ENCODE results near the gene GTSE1. TPM values are rescaled to one million over a fixed set of nuclear protein-coding genes. Genes with fewer than 3 reads are reported as not detected.

Gene GTSE1
- total and polyA plus RNA-seq, 2 donors (not counting 1 experiment from before 2014, with no cell fraction given), result 0.17 to 0.39 TPM

- POLR2A ChIA-PET, result no interaction called here
- CTCF ChIA-PET, result no interaction called here
- Histone ChIP-seq H3K36me3 (replicated peaks in 1 of 2; ENCODE audit: control extremely low read depth in 1 of 2, control insufficient read depth in 1 of 2, extremely low read depth in 1 of 2, insufficient read depth in 2 of 2, low read length in 1 of 2) (peaks cover 0 to 2% of the 10 kb centered on the region in 2 experiments), H3K4me3 (ENCODE audit: control extremely low read depth in 1 of 5, extremely low read depth in 1 of 5, insufficient read depth in 1 of 5, low read depth in 2 of 5, low read length in 4 of 5) (no peak overlapping the region), H3K27me3 (replicated peaks in 1 of 4; ENCODE audit: control extremely low read depth in 1 of 4, control insufficient read depth in 3 of 4, insufficient read depth in 4 of 4, low read length in 3 of 4) (peaks cover 0 to 5% (median 2%) of the 10 kb centered on the region in 4 experiments), H3K79me2 (ENCODE audit: control insufficient read depth, insufficient read depth, low read length) (peaks cover 5% of the 10 kb centered on the region), H4K20me1 (ENCODE audit: control insufficient read depth, insufficient read depth, low read length, poor library complexity, severe bottlenecking) (no peaks in the 10 kb centered on the region), H3K4me1 (ENCODE audit: control insufficient read depth in 2 of 2, insufficient read depth in 2 of 2, low read length in 2 of 2) (peaks cover 42 to 61% of the 10 kb centered on the region in 2 donors), H3K4me2 (replicated peaks; ENCODE audit: low read depth, low read length, poor library complexity, severe bottlenecking) (peak overlapping the region; percentile 38), H3K9me3 (ENCODE audit: control extremely low read depth in 1 of 3, control insufficient read depth in 2 of 3, insufficient read depth in 1 of 3, low read length in 2 of 3) (peaks cover 0 to 19% (median 0%) of the 10 kb centered on the region in 3 donors), H3K27ac (ENCODE audit: low read length in 2 of 2) (peak overlapping the region in 1 of 2 donors; percentile 12), H2AFZ (ENCODE audit: insufficient read depth, low read depth, low read length, poor library complexity, severe bottlenecking) (peak overlapping the region; percentile 46), H3K9ac (ENCODE audit: low read length) (no peak overlapping the region)
- H3K4me3 Mint-ChIP-seq, result no peak overlapping the region
- WGBS (ENCODE audit: insufficient coverage), result 85% methylated on average over 14 of the region's 14 CpGs
- DNase-seq (no peak), ATAC-seq (ENCODE audit: low read depth) (no peak)
- no peaks in the 10 kb centered on the region for H3K27me3 Mint-ChIP-seq
- no peaks in the 10 kb centered on the region for H3K9me3 Mint-ChIP-seq (ENCODE audit: insufficient read depth)
- peaks cover 63% of the 10 kb centered on the region for H3K4me1 Mint-ChIP-seq
- TF ChIP-seq EZH2 (IDR thresholded peaks at IDR 0.05; ENCODE audit: borderline replicate concordance, insufficient read depth, low read depth, low read length, poor library complexity, severe bottlenecking), result no peak
- TF ChIP-seq, protein P1, sequence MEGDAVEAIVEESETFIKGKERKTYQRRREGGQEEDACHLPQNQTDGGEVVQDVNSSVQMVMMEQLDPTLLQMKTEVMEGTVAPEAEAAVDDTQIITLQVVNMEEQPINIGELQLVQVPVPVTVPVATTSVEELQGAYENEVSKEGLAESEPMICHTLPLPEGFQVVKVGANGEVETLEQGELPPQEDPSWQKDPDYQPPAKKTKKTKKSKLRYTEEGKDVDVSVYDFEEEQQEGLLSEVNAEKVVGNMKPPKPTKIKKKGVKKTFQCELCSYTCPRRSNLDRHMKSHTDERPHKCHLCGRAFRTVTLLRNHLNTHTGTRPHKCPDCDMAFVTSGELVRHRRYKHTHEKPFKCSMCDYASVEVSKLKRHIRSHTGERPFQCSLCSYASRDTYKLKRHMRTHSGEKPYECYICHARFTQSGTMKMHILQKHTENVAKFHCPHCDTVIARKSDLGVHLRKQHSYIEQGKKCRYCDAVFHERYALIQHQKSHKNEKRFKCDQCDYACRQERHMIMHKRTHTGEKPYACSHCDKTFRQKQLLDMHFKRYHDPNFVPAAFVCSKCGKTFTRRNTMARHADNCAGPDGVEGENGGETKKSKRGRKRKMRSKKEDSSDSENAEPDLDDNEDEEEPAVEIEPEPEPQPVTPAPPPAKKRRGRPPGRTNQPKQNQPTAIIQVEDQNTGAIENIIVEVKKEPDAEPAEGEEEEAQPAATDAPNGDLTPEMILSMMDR (IDR thresholded peaks at IDR 0.05), result no peak
- H3K27ac Mint-ChIP-seq, result peak overlapping the region; percentile 67
- intact Hi-C loops (cut with micrococcal nuclease), result no loop called here
Measured at GRCh38 chr22:46292732-46293131, 3.9 kb upstream of the GTSE1 start.

- Histone ChIP-seq H3K4me1 (ENCODE audit: control insufficient read depth in 2 of 2, insufficient read depth in 2 of 2, low read length in 2 of 2) (peaks cover 32 to 51% of the 10 kb centered on the region in 2 donors), H3K79me2 (ENCODE audit: control insufficient read depth, insufficient read depth, low read length) (peaks cover 5% of the 10 kb centered on the region), H3K4me3 (ENCODE audit: control extremely low read depth in 1 of 5, extremely low read depth in 1 of 5, insufficient read depth in 1 of 5, low read depth in 2 of 5, low read length in 4 of 5) (no peak overlapping the region), H3K9ac (ENCODE audit: low read length) (no peak overlapping the region), H3K27ac (ENCODE audit: low read length in 2 of 2) (peak overlapping the region in 1 of 2 donors; percentile 33), H3K27me3 (replicated peaks in 1 of 4; ENCODE audit: control extremely low read depth in 1 of 4, control insufficient read depth in 3 of 4, insufficient read depth in 4 of 4, low read length in 3 of 4) (peaks cover 0 to 5% (median 2%) of the 10 kb centered on the region in 4 experiments), H4K20me1 (ENCODE audit: control insufficient read depth, insufficient read depth, low read length, poor library complexity, severe bottlenecking) (no peaks in the 10 kb centered on the region), H3K4me2 (replicated peaks; ENCODE audit: low read depth, low read length, poor library complexity, severe bottlenecking) (peak overlapping the region; percentile 38), H2AFZ (ENCODE audit: insufficient read depth, low read depth, low read length, poor library complexity, severe bottlenecking) (peak overlapping the region; percentile 46), H3K9me3 (ENCODE audit: control extremely low read depth in 1 of 3, control insufficient read depth in 2 of 3, insufficient read depth in 1 of 3, low read length in 2 of 3) (peaks cover 0 to 19% (median 0%) of the 10 kb centered on the region in 3 donors), H3K36me3 (replicated peaks in 1 of 2; ENCODE audit: control extremely low read depth in 1 of 2, control insufficient read depth in 1 of 2, extremely low read depth in 1 of 2, insufficient read depth in 2 of 2, low read length in 1 of 2) (peaks cover 0 to 2% of the 10 kb centered on the region in 2 experiments)
- intact Hi-C loops (cut with micrococcal nuclease), result no loop called here
- DNase-seq (peak; percentile 33), ATAC-seq (ENCODE audit: low read depth) (no peak)
- TF ChIP-seq EZH2 (IDR thresholded peaks at IDR 0.05; ENCODE audit: borderline replicate concordance, insufficient read depth, low read depth, low read length, poor library complexity, severe bottlenecking), result no peak
- TF ChIP-seq, protein P1 (IDR thresholded peaks at IDR 0.05), result no peak
- 43% methylated on average over 11 of the region's 11 CpGs for WGBS (ENCODE audit: insufficient coverage)
- Mint-ChIP-seq H3K27me3 (no peaks in the 10 kb centered on the region), H3K4me3 (peak overlapping the region; percentile 10), H3K4me1 (peaks cover 55% of the 10 kb centered on the region), H3K27ac (peak overlapping the region; percentile 67), H3K9me3 (ENCODE audit: insufficient read depth) (no peaks in the 10 kb centered on the region)
- ChIA-PET CTCF (no interaction called here), POLR2A (no interaction called here)
Measured at GRCh38 chr22:46293577-46294260, 3.0 kb upstream of the GTSE1 start.

Data from B cell (primary cell).